Epithelial cell of proximal tubule (primary cell): ENCODE data around the gene OR10A2. TPM values are rescaled to one million over a fixed set of nuclear protein-coding genes. Genes with fewer than 3 reads are reported as not detected.

Source experiments
- DNase-seq: peaks from one replicate; pipeline ENCODE4 v3.0.0-alpha.2; 2011; ENCODE audit warnings: low read depth
- H3K4me3 ChIP-seq: 2 replicates; pipeline ENCODE4 v1.5.1; 2011; ENCODE audit warnings: low read depth, mild to moderate bottlenecking, low read length
- total RNA-seq: library from RNA; depleted of rRNA; stranded (reverse); fragments of >200 nt; gene quantifications from 2 replicates; pipeline ENCODE4 v1.2.3, GENCODE V29; 2015
- TF ChIP-seq, protein P1 (sequence below): conservative IDR thresholded peaks from 2 replicates; pipeline ENCODE4 v1.5.1; 2012; ENCODE audit warnings: low read depth, mild to moderate bottlenecking, low read length

Gene OR10A2
- total RNA-seq, 1 donor from 2014 or later, result not detected

DNA sequence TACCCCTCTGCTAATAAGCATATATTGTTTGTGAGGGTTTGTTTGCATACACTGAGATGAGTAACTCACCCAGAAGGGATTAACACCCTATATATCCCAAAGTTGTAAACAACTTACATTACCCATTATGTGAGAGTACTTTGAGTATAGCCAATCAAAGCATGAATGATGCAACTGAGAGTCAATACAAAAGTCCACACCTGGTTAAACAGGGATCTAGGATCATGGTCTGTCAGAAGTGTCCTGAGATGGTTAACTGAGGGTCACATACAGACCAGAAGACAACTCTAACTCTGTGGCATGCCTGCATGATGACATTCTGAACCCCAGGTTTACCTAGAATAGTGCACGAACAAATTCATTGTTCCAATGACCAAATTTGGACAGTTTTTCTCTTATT lies 34.8 kb upstream of the OR10A2 start:
- DNase-seq, result no peak
- TF ChIP-seq, protein P1, sequence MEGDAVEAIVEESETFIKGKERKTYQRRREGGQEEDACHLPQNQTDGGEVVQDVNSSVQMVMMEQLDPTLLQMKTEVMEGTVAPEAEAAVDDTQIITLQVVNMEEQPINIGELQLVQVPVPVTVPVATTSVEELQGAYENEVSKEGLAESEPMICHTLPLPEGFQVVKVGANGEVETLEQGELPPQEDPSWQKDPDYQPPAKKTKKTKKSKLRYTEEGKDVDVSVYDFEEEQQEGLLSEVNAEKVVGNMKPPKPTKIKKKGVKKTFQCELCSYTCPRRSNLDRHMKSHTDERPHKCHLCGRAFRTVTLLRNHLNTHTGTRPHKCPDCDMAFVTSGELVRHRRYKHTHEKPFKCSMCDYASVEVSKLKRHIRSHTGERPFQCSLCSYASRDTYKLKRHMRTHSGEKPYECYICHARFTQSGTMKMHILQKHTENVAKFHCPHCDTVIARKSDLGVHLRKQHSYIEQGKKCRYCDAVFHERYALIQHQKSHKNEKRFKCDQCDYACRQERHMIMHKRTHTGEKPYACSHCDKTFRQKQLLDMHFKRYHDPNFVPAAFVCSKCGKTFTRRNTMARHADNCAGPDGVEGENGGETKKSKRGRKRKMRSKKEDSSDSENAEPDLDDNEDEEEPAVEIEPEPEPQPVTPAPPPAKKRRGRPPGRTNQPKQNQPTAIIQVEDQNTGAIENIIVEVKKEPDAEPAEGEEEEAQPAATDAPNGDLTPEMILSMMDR, result no peak
- no peak overlapping the region for H3K4me3 ChIP-seq

DNA sequence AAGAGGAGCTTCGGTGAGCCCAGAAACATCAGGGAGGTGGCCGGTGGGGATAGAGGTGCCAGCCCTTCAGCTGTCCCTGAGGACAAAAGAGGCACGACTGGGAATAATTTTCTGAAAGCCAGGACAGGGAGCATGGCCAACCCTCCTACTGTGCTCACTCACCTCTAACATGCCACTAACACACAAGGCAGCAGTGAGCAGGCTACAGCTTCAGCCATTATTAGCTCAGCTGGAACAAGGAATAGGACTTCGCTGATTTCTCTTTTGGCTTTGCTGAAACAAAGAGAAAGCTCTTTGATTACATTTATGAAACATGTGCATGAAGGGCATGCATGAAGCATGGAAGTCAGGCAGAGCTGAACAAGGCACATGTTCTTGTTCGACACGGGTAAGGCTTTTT lies 29.5 kb upstream of the OR10A2 start:
- no peak for DNase-seq
- no peak overlapping the region for H3K4me3 ChIP-seq
- TF ChIP-seq, protein P1, result no peak

DNA sequence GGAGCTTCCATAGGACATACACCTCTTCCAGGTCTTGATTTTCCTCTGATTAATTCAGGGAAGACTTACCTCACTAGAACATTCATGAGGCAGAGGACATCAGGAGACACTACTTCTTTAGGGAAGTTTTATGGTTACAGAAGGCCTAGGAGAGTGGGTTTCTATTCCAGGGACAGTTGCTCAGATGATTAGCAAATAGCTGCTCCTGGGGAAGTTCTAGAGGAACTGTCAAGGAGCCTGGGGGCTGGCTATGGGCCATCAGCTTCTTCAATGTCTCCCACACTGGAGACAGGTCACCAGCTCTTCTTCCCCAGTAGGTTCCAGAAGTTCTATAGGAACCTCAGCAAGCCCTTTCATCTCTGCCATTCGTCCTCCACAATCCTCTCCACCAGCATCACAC lies 28.8 kb upstream of the OR10A2 start:
- TF ChIP-seq, protein P1, result no peak
- DNase-seq, result no peak
- no peak overlapping the region for H3K4me3 ChIP-seq

DNA sequence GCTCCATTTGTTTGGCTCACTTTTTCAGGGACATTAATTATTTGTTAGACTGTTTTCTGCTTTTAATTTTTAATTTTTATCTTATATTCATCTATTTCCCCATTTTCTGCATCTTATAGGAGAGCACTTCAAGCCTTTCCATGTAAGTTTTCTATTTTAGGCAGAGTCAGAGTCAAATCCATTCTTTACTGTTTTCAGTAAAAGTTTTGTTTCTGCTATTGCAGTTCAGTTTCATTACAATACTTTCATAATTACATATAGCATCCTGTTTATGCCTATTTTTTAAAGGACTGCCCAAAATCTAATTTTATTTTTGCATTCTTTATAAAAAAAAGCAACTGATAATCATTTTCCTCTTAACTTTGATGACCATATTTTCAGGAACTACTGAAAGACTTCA lies 21.2 kb upstream of the OR10A2 start:
- TF ChIP-seq, protein P1, result no peak
- no peak overlapping the region for H3K4me3 ChIP-seq

DNA sequence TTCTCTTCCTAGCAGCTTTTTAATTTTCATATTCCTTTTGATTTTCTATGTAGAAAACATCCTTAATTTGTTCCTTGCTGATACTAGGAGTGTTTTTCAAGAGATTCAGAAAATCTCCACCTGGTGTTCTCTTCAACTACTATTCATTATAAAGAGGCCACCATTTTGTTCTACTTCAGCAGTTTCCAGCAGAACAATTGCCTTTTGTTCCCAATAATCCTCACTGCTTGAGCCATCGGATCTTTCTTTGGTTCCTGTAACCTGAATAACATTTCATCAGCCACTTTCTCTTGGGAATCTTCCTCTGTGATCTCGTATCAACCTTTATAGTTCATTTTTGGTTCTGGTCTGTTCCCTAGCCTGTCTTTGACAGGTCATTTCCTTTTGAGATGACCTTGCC lies 19.2 kb upstream of the OR10A2 start:
- no peak overlapping the region for H3K4me3 ChIP-seq
- DNase-seq, result no peak
- TF ChIP-seq, protein P1, result no peak

More for the DNA sequence above, 21.2 kb upstream of the OR10A2 start:
- no peak for DNase-seq

DNA sequence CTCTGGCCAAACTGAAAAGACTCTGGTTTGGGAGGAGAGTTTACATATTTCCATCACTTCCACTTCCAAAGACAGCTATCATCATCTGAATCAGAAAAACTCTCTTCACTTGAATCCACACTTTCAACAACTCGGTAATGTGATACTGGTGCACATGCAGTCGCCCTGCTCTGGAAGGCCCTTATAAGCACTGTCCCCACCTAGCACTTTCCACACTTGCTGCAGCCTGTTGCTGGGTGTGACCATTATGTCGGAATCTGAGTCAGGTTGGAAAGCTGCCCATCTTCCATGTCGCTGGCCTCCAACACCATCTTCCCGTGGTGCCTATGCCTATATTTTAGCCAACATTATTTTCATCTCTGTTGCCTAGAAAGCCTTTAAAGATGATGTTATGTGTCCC lies 18.5 kb upstream of the OR10A2 start:
- TF ChIP-seq, protein P1, result no peak
- no peak overlapping the region for H3K4me3 ChIP-seq
- DNase-seq, result no peak

DNA sequence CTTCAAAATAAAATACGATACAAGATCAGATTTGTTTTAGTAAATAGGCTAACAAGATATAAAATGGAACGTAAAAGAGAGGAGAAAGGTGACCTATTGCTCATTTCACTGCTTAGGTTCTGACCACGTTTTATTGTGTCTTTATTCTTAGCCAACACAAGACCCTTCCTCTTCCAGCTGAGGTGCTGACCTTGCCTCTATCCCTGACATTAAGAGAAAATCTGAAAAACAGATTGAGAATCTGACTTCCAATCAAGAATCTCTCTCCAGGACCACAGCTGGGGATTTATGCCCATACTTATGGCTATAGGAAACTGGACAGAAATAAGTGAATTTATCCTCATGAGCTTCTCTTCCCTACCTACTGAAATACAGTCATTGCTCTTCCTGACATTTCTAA lies 17.5 kb upstream of the OR10A2 start, which contains the start of gene OR10A5:
Gene OR10A5 (plus strand): TSS at position 301 of the 400 bp plus-strand sequence. CDS start 0 bp downstream, at position 301.
- TF ChIP-seq, protein P1, result no peak
- no peak within 1 kb of the TSS for H3K4me3 ChIP-seq
- DNase-seq, result no peak
